Naive thymus-derived CD4-positive, alpha-beta T cell (primary cell): ENCODE measurements around the gene SLC16A12. TPM values are rescaled to one million over a fixed set of nuclear protein-coding genes. Genes with fewer than 3 reads are reported as not detected.

Source experiments
- ATAC-seq: fragments of 150-1000 bp; cut with Tn5 transposase; 2 replicates; pipeline ENCODE4 v1.10.0; 2021; ENCODE audit warnings: mild to moderate bottlenecking, moderate library complexity
- CTCF ChIA-PET: fragments of 350-600 bp; sonication (Branson Sonifier 250); formaldehyde crosslinking; loops from one replicate; lab custom pipeline; 2021; ENCODE audit warnings: antibody characterized with exemption; lab: Charles Lee
- POLR2A ChIA-PET: fragments of 350-600 bp; sonication (Branson Sonifier 250); formaldehyde crosslinking; loops from one replicate; lab custom pipeline; 2021; ENCODE audit warnings: antibody characterized with exemption, inconsistent platforms; lab: Charles Lee
- DNase-seq, 9 donors: peaks; one replicate each; pipeline versions ENCODE4 v3.0.0 to v3.0.0-alpha.2; 2020 to 2022; ENCODE audit warnings: mixed read lengths in 1 of 9
- H3K27ac ChIP-seq: one replicate; pipeline ENCODE4 v1.7.0; 2013; ENCODE audit warnings: mild to moderate bottlenecking, low read depth, low read length, moderate library complexity
- H3K27me3 ChIP-seq, 2 donors: one replicate each; pipeline ENCODE4 v1.7.0; 2013; ENCODE audit warnings: low read length in 2 of 2, mild to moderate bottlenecking in 2 of 2, moderate library complexity in 2 of 2; ENCODE audit not compliant: control insufficient read depth in 2 of 2, insufficient read depth in 2 of 2
- H3K36me3 ChIP-seq, 3 experiments: 1 replicate in 2 of 3; 2 replicates in 1 of 3; pipeline ENCODE4 v1.7.0; 2013; ENCODE audit warnings: low read length in 3 of 3, mild to moderate bottlenecking in 3 of 3, moderate library complexity in 1 of 3; ENCODE audit not compliant: insufficient read depth in 3 of 3, control insufficient read depth in 2 of 3
- H3K4me1 ChIP-seq, 2 donors: one replicate each; pipeline ENCODE4 v1.7.0; 2013; ENCODE audit warnings: low read length in 2 of 2, mild to moderate bottlenecking in 2 of 2, moderate library complexity in 1 of 2; ENCODE audit not compliant: control insufficient read depth in 2 of 2, insufficient read depth in 2 of 2
- H3K4me3 ChIP-seq: 2 replicates; pipeline ENCODE4 v1.7.0; 2013; ENCODE audit warnings: mild to moderate bottlenecking, low read length
- H3K9me3 ChIP-seq, 3 experiments: 1 replicate in 2 of 3; 2 replicates in 1 of 3; pipeline ENCODE4 v1.7.0; 2013; ENCODE audit warnings: low read length in 3 of 3; ENCODE audit not compliant: control insufficient read depth in 2 of 3
- H3K27ac Mint-ChIP-seq, 9 donors: one replicate each; pipeline ENCODE4 v1.8.0; 2020 to 2022; ENCODE audit warnings: mixed read lengths in 9 of 9, mild to moderate bottlenecking in 8 of 9, moderate library complexity in 5 of 9, inconsistent platforms in 2 of 9
- H3K27me3 Mint-ChIP-seq, 5 donors: one replicate each; pipeline ENCODE4 v1.8.0; 2021 to 2022; ENCODE audit warnings: mixed read lengths in 5 of 5, mild to moderate bottlenecking in 1 of 5
- H3K36me3 Mint-ChIP-seq, 5 donors: one replicate each; pipeline ENCODE4 v1.8.0; 2020 to 2022; ENCODE audit warnings: mixed read lengths in 5 of 5, mild to moderate bottlenecking in 3 of 5, inconsistent platforms in 1 of 5
- H3K4me1 Mint-ChIP-seq, 7 donors: one replicate each; pipeline ENCODE4 v1.8.0; 2020 to 2022; ENCODE audit warnings: mixed read lengths in 7 of 7, mild to moderate bottlenecking in 3 of 7, inconsistent platforms in 1 of 7
- H3K4me3 Mint-ChIP-seq, 10 donors: one replicate each; pipeline ENCODE4 v1.8.0; 2020 to 2022; ENCODE audit warnings: mild to moderate bottlenecking in 10 of 10, mixed read lengths in 10 of 10, moderate library complexity in 6 of 10, inconsistent platforms in 2 of 10
- H3K9me3 Mint-ChIP-seq, 11 donors: one replicate each; pipeline ENCODE4 v1.8.0; 2020 to 2022; ENCODE audit warnings: mixed read lengths in 11 of 11, mild to moderate bottlenecking in 4 of 11, inconsistent platforms in 1 of 11, moderate library complexity in 1 of 11
- intact Hi-C, 2 donors: fragments of 100-400 bp; cut with micrococcal nuclease; formaldehyde crosslinking; loops; one replicate each; pipeline ENCODE4 v1.15.1; 2023
- polyA plus RNA-seq, 2 donors: library from polyadenylated mRNA; unstranded; fragments of 300-500 nt; fragmentation: Illumina TruSeq; gene quantifications; one replicate each; pipeline ENCODE4 v1.2.3, GENCODE V29; 2021
- total RNA-seq, 6 experiments: library from RNA in 5 of 6; stranded (reverse) in 5 of 6; gene quantifications; 1 replicate in 5 of 6; 2 replicates in 1 of 6; pipeline ENCODE4 v1.2.3 and lab custom pipeline; 2021 to 2026

The SLC16A12 gene
- total and polyA plus RNA-seq, 7 experiments from 2014 or later, result not detected

DNA sequence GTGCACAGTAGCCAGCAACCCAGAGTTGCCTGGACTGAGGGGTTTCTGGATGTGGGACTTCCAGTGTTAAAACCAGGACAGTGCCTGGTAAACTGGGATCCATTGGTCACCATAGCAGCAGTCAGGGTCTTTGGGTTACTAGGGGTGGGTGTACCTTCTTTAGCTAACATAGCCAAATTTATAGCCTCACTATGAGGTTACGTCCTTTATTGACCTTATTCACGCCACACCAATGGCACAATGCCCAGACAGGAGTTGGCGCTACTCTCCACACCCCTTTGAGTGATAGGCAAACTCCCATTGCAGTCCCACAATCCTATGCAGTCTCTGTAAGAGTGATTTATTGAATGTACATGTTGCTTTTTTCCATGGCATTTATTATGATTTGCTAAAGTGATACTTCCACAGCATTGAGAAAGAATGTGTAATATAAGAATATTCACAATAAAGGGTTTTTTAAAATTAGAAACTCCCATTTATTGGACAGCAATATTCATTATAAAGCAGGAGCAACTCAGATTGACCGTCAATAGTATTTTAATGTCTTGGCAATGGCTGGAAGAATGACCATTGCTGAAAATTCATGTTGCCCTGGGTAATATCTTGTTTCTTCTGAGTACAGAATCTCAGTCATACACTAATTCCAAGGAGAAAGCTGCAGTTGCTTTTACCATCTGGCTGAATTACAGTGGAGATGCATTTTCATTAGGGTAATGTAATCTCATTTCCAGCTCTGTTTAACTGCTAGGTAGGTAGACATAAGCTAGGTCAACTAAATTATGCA is 95.0 kb downstream of the SLC16A12 start:
- no peak overlapping the region for H3K27ac ChIP-seq
- CTCF ChIA-PET, result interaction anchor here (1.1 kb wide), 1 partner anchor 108 kb away, joined by 3 read pairs; no protein-coding TSS in a partner anchor

DNA sequence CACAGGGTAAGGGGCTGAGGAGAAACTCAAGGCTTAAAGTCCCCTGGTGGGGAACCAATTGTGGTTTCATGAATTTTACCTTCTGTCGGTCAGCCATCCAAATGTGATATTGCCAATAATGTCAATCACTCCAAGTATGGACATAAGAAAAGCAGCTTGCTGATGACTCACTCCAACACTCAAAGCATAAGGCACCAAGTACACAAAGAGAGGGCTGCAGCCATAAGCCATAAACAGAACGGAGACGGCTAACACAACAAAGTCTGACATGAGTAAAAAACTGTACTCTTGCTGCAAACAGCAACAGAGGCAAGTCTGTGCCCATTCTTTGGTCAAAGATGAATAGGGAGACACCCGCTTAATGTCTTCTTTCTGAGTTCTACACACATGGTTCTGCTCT is 96.9 kb downstream of the SLC16A12 start:
- no peak overlapping the region for H3K27ac Mint-ChIP-seq

More for the DNA sequence above, 95.0 kb downstream of the SLC16A12 start:
- intact Hi-C loops, result no loop called here
- Mint-ChIP-seq H3K4me1 (no peaks in the 10 kb centered on the region), H3K27ac (no peak overlapping the region), H3K36me3 (no peaks in the 10 kb centered on the region), H3K4me3 (no peak overlapping the region), H3K27me3 (peaks cover 19 to 42% (median 25%) of the 10 kb centered on the region in 5 donors), H3K9me3 (peaks cover 0 to 2% (median 0%) of the 10 kb centered on the region in 11 donors)
- no peaks in the 10 kb centered on the region for H3K36me3 ChIP-seq
- DNase-seq, result no peak
- POLR2A ChIA-PET, result no interaction called here
- H3K4me1 ChIP-seq, result no peaks in the 10 kb centered on the region
- no peak overlapping the region for H3K4me3 ChIP-seq
- no peak for ATAC-seq
- no peaks in the 10 kb centered on the region for H3K9me3 ChIP-seq
- no peaks in the 10 kb centered on the region for H3K27me3 ChIP-seq

DNA sequence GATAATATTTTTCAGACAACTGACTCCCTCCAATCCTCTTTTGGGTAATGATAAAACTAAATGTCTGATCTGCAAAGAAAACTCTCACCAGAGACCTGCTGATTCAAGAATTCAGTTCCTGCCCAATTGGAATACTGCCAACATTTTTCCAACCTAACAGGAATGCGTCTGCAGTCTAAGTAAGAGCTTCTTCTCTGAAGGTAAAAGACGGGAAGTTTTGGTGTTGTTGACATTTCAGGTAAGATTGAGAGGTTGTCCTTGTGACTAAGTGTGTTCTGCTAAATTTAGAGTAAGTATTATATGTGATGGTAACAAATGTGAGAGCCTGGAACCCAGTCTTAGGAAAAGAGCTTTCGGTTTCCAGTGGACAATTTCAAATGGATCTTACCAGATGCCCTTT is 103.4 kb downstream of the SLC16A12 start:
- Histone ChIP-seq H3K36me3 (no peaks in the 10 kb centered on the region), H3K27me3 (peaks cover 0 to 3% of the 10 kb centered on the region in 2 donors), H3K27ac (no peak overlapping the region), H3K4me3 (no peak overlapping the region), H3K4me1 (no peaks in the 10 kb centered on the region), H3K9me3 (no peaks in the 10 kb centered on the region)
- no peak for ATAC-seq
- Mint-ChIP-seq H3K27me3 (peaks cover 20 to 61% (median 24%) of the 10 kb centered on the region in 5 donors), H3K27ac (no peak overlapping the region), H3K9me3 (no peaks in the 10 kb centered on the region), H3K4me3 (no peak overlapping the region), H3K36me3 (no peaks in the 10 kb centered on the region), H3K4me1 (no peaks in the 10 kb centered on the region)
- ChIA-PET CTCF (interaction anchor here (1.0 kb wide), 1 partner anchor 11 kb away, joined by 3 read pairs; no protein-coding TSS in a partner anchor), POLR2A (no interaction called here)
- intact Hi-C loops, result no loop called here
- DNase-seq, result no peak

More for the DNA sequence above, 96.9 kb downstream of the SLC16A12 start:
- no peaks in the 10 kb centered on the region for H3K4me1 ChIP-seq
- H3K27ac ChIP-seq, result no peak overlapping the region
- no peak overlapping the region for H3K4me3 Mint-ChIP-seq
- ATAC-seq (no peak), DNase-seq (no peak)
- CTCF ChIA-PET, result interaction anchor here (0.5 to 1.0 kb wide), 2 partner anchors 10 to 12 kb away, joined by 4 to 5 read pairs; no protein-coding TSS in a partner anchor
- no peaks in the 10 kb centered on the region for H3K36me3 Mint-ChIP-seq
- H3K36me3 ChIP-seq, result no peaks in the 10 kb centered on the region
- no peaks in the 10 kb centered on the region for H3K4me1 Mint-ChIP-seq
- intact Hi-C loops, result no loop called here
- no peaks in the 10 kb centered on the region for H3K9me3 Mint-ChIP-seq
- peaks cover 0 to 3% of the 10 kb centered on the region in 2 donors for H3K27me3 ChIP-seq
- H3K4me3 ChIP-seq, result no peak overlapping the region
- H3K27me3 Mint-ChIP-seq, result peaks cover 28 to 54% (median 30%) of the 10 kb centered on the region in 5 donors
- no peaks in the 10 kb centered on the region for H3K9me3 ChIP-seq
- POLR2A ChIA-PET, result no interaction called here

DNA sequence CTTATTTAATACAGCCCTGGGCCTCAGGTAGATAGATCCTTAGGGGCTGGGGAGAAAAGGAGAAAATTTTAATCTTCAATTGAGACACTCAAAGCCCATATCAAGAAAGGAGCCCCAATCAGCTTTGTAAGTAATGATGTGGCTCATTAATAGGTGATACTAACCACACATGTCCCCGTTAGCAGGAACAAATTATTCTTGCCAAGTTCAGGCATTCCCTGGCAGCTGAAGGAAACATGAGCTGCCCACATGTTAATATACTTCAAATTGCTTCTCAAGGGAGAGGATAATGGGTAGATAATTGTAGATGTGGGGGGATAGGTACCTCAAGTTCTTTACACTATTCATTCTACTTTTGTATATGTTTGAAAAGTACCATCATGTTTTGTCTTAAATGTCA is 106.5 kb downstream of the SLC16A12 start:
- no peaks in the 10 kb centered on the region for H3K27me3 ChIP-seq
- Mint-ChIP-seq H3K9me3 (no peaks in the 10 kb centered on the region), H3K4me3 (no peak overlapping the region), H3K27me3 (peaks cover 2 to 36% (median 6%) of the 10 kb centered on the region in 5 donors), H3K27ac (no peak overlapping the region), H3K4me1 (peaks cover 0 to under 1% (median 0%) of the 10 kb centered on the region in 7 donors), H3K36me3 (no peaks in the 10 kb centered on the region)
- H3K27ac ChIP-seq, result no peak overlapping the region
- DNase-seq, result no peak
- ChIA-PET CTCF (interaction anchor here (0.6 to 1.8 kb wide), 3 partner anchors 10 to 134 kb away, joined by 3 to 5 read pairs (median 4); no protein-coding TSS in a partner anchor), POLR2A (no interaction called here)
- H3K4me1 ChIP-seq, result no peaks in the 10 kb centered on the region
- H3K4me3 ChIP-seq, result no peak overlapping the region
- intact Hi-C loops, result loop anchor here in 1 of 2 donors (5.0 kb wide), 2 partner anchors 1358 to 1443 kb away; partner anchors contain the start of gene RPP30
- no peaks in the 10 kb centered on the region for H3K36me3 ChIP-seq
- no peaks in the 10 kb centered on the region for H3K9me3 ChIP-seq
- no peak for ATAC-seq

DNA sequence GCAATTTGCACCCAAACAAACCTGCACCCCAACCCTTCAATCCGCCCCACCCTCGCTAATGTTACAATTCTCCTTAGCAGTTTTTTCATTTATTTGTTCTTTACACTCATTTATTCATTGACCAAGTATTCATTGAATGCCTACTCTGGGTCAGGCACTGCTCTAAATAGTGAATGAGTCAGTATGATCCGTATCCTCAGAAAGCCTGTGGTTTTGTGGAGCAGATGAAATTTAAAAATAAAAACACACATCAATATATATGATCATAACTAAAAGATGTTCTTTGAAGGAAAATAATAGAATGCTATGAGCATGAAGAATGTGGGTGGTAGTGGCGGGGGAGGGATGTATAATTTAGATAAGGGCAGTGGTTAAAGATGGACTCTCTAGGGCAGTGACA is 107.8 kb downstream of the SLC16A12 start:
- H3K9me3 Mint-ChIP-seq, result no peaks in the 10 kb centered on the region
- H3K9me3 ChIP-seq, result no peaks in the 10 kb centered on the region
- CTCF ChIA-PET, result no interaction called here
- H3K4me3 ChIP-seq, result no peak overlapping the region
- peaks cover 0 to 27% (median 4%) of the 10 kb centered on the region in 5 donors for H3K27me3 Mint-ChIP-seq
- ATAC-seq, result no peak
- H3K27ac ChIP-seq, result no peak overlapping the region
- peak overlapping the region in 1 of 9 donors; percentile 53 for H3K27ac Mint-ChIP-seq
- H3K36me3 Mint-ChIP-seq, result peaks cover 0 to 3% (median 0%) of the 10 kb centered on the region in 5 donors
- no peak overlapping the region for H3K4me3 Mint-ChIP-seq
- H3K4me1 ChIP-seq, result no peaks in the 10 kb centered on the region
- no peaks in the 10 kb centered on the region for H3K27me3 ChIP-seq
- H3K36me3 ChIP-seq, result no peaks in the 10 kb centered on the region
- DNase-seq, result no peak
- peaks cover 0 to 4% (median 0%) of the 10 kb centered on the region in 7 donors for H3K4me1 Mint-ChIP-seq
- intact Hi-C loops, result loop anchor here (2.0 to 5.0 kb wide), 3 partner anchors 365 to 1445 kb away; partner anchors contain the start of gene RPP30 (in 1 of the 2)
- POLR2A ChIA-PET, result no interaction called here

DNA sequence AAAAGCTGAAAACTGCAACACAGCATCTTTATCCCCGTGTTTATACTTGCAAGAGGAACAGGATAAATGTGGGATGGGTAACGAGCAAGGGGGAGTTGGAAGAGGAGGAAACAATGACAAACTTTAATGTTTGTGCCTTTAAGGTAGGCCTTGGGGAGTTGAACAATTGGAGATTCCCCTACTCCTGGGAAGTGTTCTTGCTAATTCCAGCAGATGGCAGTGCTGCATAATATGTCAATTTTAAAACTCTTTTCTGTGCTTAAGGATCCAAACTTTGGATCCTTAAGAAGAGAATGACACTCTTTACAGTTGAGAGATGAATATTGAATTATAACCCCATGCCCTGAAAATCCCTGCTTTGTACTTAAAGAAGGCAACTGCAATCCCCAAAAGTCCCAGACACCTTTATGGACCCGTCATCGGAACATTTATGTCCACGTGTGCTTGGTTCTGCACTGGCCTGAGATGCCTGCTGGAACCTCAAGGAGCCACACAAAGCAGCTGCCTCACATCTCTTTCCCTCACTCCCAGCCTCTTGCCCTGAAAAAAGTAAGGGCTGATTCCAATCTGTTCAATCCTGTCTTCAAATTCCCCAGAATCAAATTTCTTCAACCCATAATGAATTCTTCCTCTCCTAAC is 109.0 kb downstream of the SLC16A12 start:
- H3K27ac Mint-ChIP-seq, result no peak overlapping the region
- H3K27me3 Mint-ChIP-seq, result peaks cover 0 to 16% (median 4%) of the 10 kb centered on the region in 5 donors
- POLR2A ChIA-PET, result no interaction called here
- no peak overlapping the region for H3K4me3 Mint-ChIP-seq
- peaks cover 0 to 10% (median 0%) of the 10 kb centered on the region in 5 donors for H3K36me3 Mint-ChIP-seq
- CTCF ChIA-PET, result interaction anchor here (0.5 to 1.2 kb wide), 2 partner anchors 13 to 714 kb away, joined by 4 to 5 read pairs; no protein-coding TSS in a partner anchor
- ATAC-seq (peak; percentile 81), DNase-seq (peak in 4 of 9 donors; percentile 23 to 38 (median 28))
- H3K4me3 ChIP-seq, result no peak overlapping the region
- no peaks in the 10 kb centered on the region for H3K9me3 Mint-ChIP-seq
- H3K27me3 ChIP-seq, result no peaks in the 10 kb centered on the region
- no peaks in the 10 kb centered on the region for H3K36me3 ChIP-seq
- no peak overlapping the region for H3K27ac ChIP-seq
- intact Hi-C loops, result loop anchor here (1.0 to 5.0 kb wide), 6 partner anchors 11 to 1446 kb away; partner anchors contain the start of genes KIF20B (in 1 of the 2) and RPP30 (in 1 of the 2)
- H3K4me1 Mint-ChIP-seq, result peaks cover under 1 to 8% (median 3%) of the 10 kb centered on the region in 7 donors
- no peaks in the 10 kb centered on the region for H3K4me1 ChIP-seq
- H3K9me3 ChIP-seq, result no peaks in the 10 kb centered on the region
